SK-N-SH treated with all-trans-retinoic acid at 6 μM for 48 hours (cell line): ENCODE results near the gene WDR46.

ENCODE experiments used
- ATAC-seq: fragments of 200-7000 bp; cut with Tn5 transposase; 3 replicates; pipeline ENCODE4 v1.9.1; 2020; ENCODE audit warnings: mild to moderate bottlenecking, moderate library complexity
- ARNTL ChIP-seq: fragments of 450-650 bp; formaldehyde crosslinking; IDR thresholded peaks from 2 replicates; pipeline ENCODE4 v1.5.0; 2020; ENCODE audit warnings: low read depth, mild to moderate bottlenecking, moderate library complexity, borderline replicate concordance
- BACH2 ChIP-seq: fragments of 250-450 bp; sonication (Bioruptor Pico); IDR thresholded peaks from 2 replicates; pipeline ENCODE4 v1.9.0; 2021; ENCODE audit warnings: mild to moderate bottlenecking, borderline replicate concordance
- CREB5 ChIP-seq: fragments of 250-450 bp; sonication (Bioruptor Pico); IDR thresholded peaks from 2 replicates; pipeline ENCODE4 v1.5.1; 2020; ENCODE audit warnings: low read depth, mild to moderate bottlenecking, moderate library complexity
- CSRNP3 ChIP-seq: fragments of 250-450 bp; sonication (Bioruptor Pico); IDR thresholded peaks from 2 replicates; pipeline ENCODE4 v1.5.1; 2021; ENCODE audit warnings: mild to moderate bottlenecking, moderate library complexity
- ESRRG ChIP-seq: fragments of 250-450 bp; sonication (Bioruptor Pico); IDR thresholded peaks from 2 replicates; pipeline ENCODE4 v1.6.1; 2021; ENCODE audit warnings: mild to moderate bottlenecking
- ISL1 ChIP-seq: fragments of 250-450 bp; sonication (Bioruptor Pico); IDR thresholded peaks from 2 replicates; pipeline ENCODE4 v2.1.2; 2022; ENCODE audit warnings: mild to moderate bottlenecking, moderate library complexity
- OSR1 ChIP-seq: fragments of 250-450 bp; sonication (Bioruptor Pico); IDR thresholded peaks from 2 replicates; pipeline ENCODE4 v1.8.0; 2022; ENCODE audit warnings: moderate library complexity, mild to moderate bottlenecking, inconsistent platforms
- PATZ1 ChIP-seq: fragments of 250-450 bp; sonication (Bioruptor Pico); IDR thresholded peaks from 2 replicates; pipeline ENCODE4 v1.8.0; 2020; ENCODE audit warnings: mild to moderate bottlenecking, moderate library complexity, borderline replicate concordance
- POU6F1 ChIP-seq: fragments of 250-450 bp; sonication (Bioruptor Pico); IDR thresholded peaks from 2 replicates; pipeline ENCODE4 v1.8.0; 2021; ENCODE audit warnings: low read depth, mild to moderate bottlenecking, moderate library complexity, borderline replicate concordance
- PPARA ChIP-seq: fragments of 250-450 bp; sonication (Bioruptor Pico); IDR thresholded peaks from 2 replicates; pipeline ENCODE4 v1.5.0; 2020; ENCODE audit warnings: mild to moderate bottlenecking, borderline replicate concordance
- RARB ChIP-seq: fragments of 250-450 bp; sonication (Bioruptor Pico); IDR thresholded peaks from 2 replicates; pipeline ENCODE4 v1.8.0; 2021; ENCODE audit warnings: mild to moderate bottlenecking, moderate library complexity
- SNAI2 ChIP-seq: fragments of 250-450 bp; sonication (Bioruptor Pico); IDR thresholded peaks from 2 replicates; pipeline ENCODE4 v1.5.0; 2020; ENCODE audit warnings: mild to moderate bottlenecking, moderate library complexity
- TCF4 ChIP-seq: fragments of 250-450 bp; sonication (Bioruptor Pico); IDR thresholded peaks from 2 replicates; pipeline ENCODE4 v1.8.0; 2021; ENCODE audit warnings: mild to moderate bottlenecking, moderate library complexity, borderline replicate concordance
- TOX ChIP-seq: fragments of 250-450 bp; sonication (Bioruptor Pico); IDR thresholded peaks from 2 replicates; pipeline ENCODE4 v1.8.0; 2021; ENCODE audit warnings: mild to moderate bottlenecking, moderate library complexity, borderline replicate concordance
- TSHZ2 ChIP-seq: fragments of 250-450 bp; sonication (Bioruptor Pico); IDR thresholded peaks from 2 replicates; pipeline ENCODE4 v1.5.0; 2020; ENCODE audit warnings: mild to moderate bottlenecking, moderate library complexity
- ZC3H10 ChIP-seq: fragments of 250-450 bp; sonication (Bioruptor Pico); IDR thresholded peaks from 2 replicates; pipeline ENCODE4 v1.5.1; 2021; ENCODE audit warnings: mild to moderate bottlenecking, moderate library complexity
- ZFP30 ChIP-seq: fragments of 450-650 bp; formaldehyde crosslinking; IDR thresholded peaks from 2 replicates; pipeline ENCODE4 v1.5.0; 2022; ENCODE audit warnings: mild to moderate bottlenecking, moderate library complexity
- ZNF565 ChIP-seq: fragments of 450-650 bp; formaldehyde crosslinking; conservative IDR thresholded peaks from 2 replicates; pipeline ENCODE4 v1.5.0; 2020; ENCODE audit warnings: low read depth, mild to moderate bottlenecking, moderate library complexity
- ZNF70 ChIP-seq: fragments of 450-650 bp; formaldehyde crosslinking; IDR thresholded peaks from 2 replicates; pipeline ENCODE4 v1.5.0; 2020; ENCODE audit warnings: mild to moderate bottlenecking, moderate library complexity
- ZNF8 ChIP-seq: fragments of 450-650 bp; formaldehyde crosslinking; IDR thresholded peaks from 2 replicates; pipeline ENCODE4 v1.5.0; 2020; ENCODE audit warnings: mild to moderate bottlenecking, moderate library complexity

The WDR46 gene

GRCh38 chr6:33296797-33297405 lies 7.9 kb upstream of the WDR46 start:
- TF ChIP-seq TCF4 (CRISPR knock-in tag): no peak
- no peak for TF ChIP-seq PATZ1 (CRISPR knock-in tag)
- no peak for TF ChIP-seq ISL1 (CRISPR knock-in tag)
- TF ChIP-seq PPARA (CRISPR knock-in tag): no peak
- no peak for TF ChIP-seq OSR1 (CRISPR knock-in tag)
- ATAC-seq: no peak

GRCh38 chr6:33295621-33296369 lies 6.8 kb upstream of the WDR46 start:
- ATAC-seq: no peak
- TF ChIP-seq POU6F1 (CRISPR knock-in tag) (no peak), CSRNP3 (CRISPR knock-in tag) (no peak), BACH2 (no peak), ESRRG (CRISPR knock-in tag) (no peak), SNAI2 (CRISPR knock-in tag) (no peak), TCF4 (CRISPR knock-in tag) (no peak), ISL1 (CRISPR knock-in tag) (no peak), RARB (no peak), TOX (CRISPR knock-in tag) (no peak), ZNF8 (no peak), ARNTL (CRISPR knock-in tag) (no peak), OSR1 (CRISPR knock-in tag) (no peak), PPARA (CRISPR knock-in tag) (no peak), PATZ1 (CRISPR knock-in tag) (no peak), ZNF70 (CRISPR knock-in tag) (no peak), ZC3H10 (no peak), CREB5 (no peak), ZFP30 (no peak)

- no peak for ATAC-seq
- no peak for TF ChIP-seq TCF4 (CRISPR knock-in tag)
- TF ChIP-seq ISL1 (CRISPR knock-in tag): no peak
- no peak for TF ChIP-seq TSHZ2 (CRISPR knock-in tag)
- TF ChIP-seq OSR1 (CRISPR knock-in tag): no peak
- TF ChIP-seq ZC3H10: no peak
- TF ChIP-seq ZNF70 (CRISPR knock-in tag): no peak
- no peak for TF ChIP-seq PATZ1 (CRISPR knock-in tag)
- TF ChIP-seq CSRNP3 (CRISPR knock-in tag): no peak
- TF ChIP-seq RARB: no peak
- TF ChIP-seq ZNF565 (CRISPR knock-in tag): no peak
Observed at GRCh38 chr6:33294086-33294823, 5.2 kb upstream of the WDR46 start.
